Thoracic aorta (tissue), 2 donors: Measurements from ENCODE around the gene AP3M1. TPM values are rescaled to one million over a fixed set of nuclear protein-coding genes. Genes with fewer than 3 reads are reported as not detected.

ENCODE experiments used
- ATAC-seq: fragments of 150-250 bp; one replicate; pipeline ENCODE4 v1.8.0; 2017; ENCODE audit warnings: low read depth; ENCODE audit not compliant: insufficient number of reproducible peaks, low FRiP score
- DNase-seq: peaks from one replicate; pipeline ENCODE4 v3.0.0-alpha.2; 2020; ENCODE audit warnings: low spot score
- H3K27ac ChIP-seq, 2 donors: fragments of 200-600 bp; sonication (generic); 1 replicate in 1 of 2; 2 replicates in 1 of 2; pipeline ENCODE4 v1.5.1; 2016; ENCODE audit warnings: mild to moderate bottlenecking in 2 of 2, moderate library complexity in 2 of 2
- H3K27me3 ChIP-seq: fragments of 200-600 bp; sonication (generic); replicated peaks from 2 replicates; pipeline ENCODE4 v1.6.0; 2016; ENCODE audit warnings: mild to moderate bottlenecking; ENCODE audit not compliant: insufficient read depth
- H3K36me3 ChIP-seq: fragments of 200-600 bp; sonication (generic); one replicate; pipeline ENCODE4 v1.5.1; 2016
- H3K4me1 ChIP-seq, 2 donors: fragments of 200-600 bp; sonication (generic); 1 replicate in 1 of 2; 2 replicates in 1 of 2; pipeline versions ENCODE4 v1.5.1 to v1.6.0; 2016; ENCODE audit warnings: low read depth in 2 of 2, mild to moderate bottlenecking in 1 of 2; ENCODE audit not compliant: control insufficient read depth in 1 of 2
- H3K4me3 ChIP-seq: fragments of 200-600 bp; sonication (generic); 2 replicates; pipeline ENCODE4 v1.5.1; 2016; ENCODE audit warnings: mild to moderate bottlenecking
- H3K9me3 ChIP-seq: fragments of 200-600 bp; sonication (generic); 2 replicates; pipeline ENCODE4 v1.5.1; 2016
- total RNA-seq, 2 donors: library from RNA; depleted of rRNA; stranded (reverse); fragments of >200 nt; gene quantifications; one replicate each; pipeline versions ENCODE4 v1.1.0 to v1.2.3, GENCODE V29; 2016
- TF ChIP-seq, protein P1 (sequence below): fragments of 200-600 bp; sonication (generic); IDR thresholded peaks from one replicate; pipeline ENCODE4 v1.5.1; 2019; ENCODE audit warnings: antibody characterized with exemption

Gene AP3M1
- total RNA-seq, 2 donors from 2014 or later: 22.7 to 29.3 TPM

DNA sequence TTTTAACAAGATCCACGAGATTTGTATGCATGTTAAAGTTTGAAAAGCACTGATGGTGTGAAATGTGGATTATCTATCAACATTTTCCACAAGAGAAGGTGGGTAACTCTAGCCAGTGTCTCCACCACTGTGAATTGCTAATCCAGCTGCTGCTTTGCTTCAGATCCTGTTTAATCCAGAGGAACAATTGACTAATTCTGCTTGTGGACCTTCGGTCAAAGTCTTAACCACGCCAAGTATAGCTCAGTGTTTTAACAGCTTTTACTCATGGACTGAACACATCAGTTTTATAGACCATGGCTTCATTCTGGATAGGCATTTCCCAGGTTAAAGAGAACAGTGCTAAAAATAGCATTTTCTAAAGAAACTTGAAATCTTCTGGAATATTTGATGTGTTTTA lies 23.9 kb upstream of the AP3M1 start:
- Histone ChIP-seq H3K4me1 (peaks cover 0 to 13% of the 10 kb centered on the region in 2 donors), H3K36me3 (no peaks in the 10 kb centered on the region), H3K9me3 (no peaks in the 10 kb centered on the region), H3K27ac (no peak overlapping the region), H3K4me3 (no peak overlapping the region), H3K27me3 (no peaks in the 10 kb centered on the region)
- no peak for ATAC-seq
- no peak for DNase-seq
- TF ChIP-seq, protein P1, sequence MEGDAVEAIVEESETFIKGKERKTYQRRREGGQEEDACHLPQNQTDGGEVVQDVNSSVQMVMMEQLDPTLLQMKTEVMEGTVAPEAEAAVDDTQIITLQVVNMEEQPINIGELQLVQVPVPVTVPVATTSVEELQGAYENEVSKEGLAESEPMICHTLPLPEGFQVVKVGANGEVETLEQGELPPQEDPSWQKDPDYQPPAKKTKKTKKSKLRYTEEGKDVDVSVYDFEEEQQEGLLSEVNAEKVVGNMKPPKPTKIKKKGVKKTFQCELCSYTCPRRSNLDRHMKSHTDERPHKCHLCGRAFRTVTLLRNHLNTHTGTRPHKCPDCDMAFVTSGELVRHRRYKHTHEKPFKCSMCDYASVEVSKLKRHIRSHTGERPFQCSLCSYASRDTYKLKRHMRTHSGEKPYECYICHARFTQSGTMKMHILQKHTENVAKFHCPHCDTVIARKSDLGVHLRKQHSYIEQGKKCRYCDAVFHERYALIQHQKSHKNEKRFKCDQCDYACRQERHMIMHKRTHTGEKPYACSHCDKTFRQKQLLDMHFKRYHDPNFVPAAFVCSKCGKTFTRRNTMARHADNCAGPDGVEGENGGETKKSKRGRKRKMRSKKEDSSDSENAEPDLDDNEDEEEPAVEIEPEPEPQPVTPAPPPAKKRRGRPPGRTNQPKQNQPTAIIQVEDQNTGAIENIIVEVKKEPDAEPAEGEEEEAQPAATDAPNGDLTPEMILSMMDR: no peak

DNA sequence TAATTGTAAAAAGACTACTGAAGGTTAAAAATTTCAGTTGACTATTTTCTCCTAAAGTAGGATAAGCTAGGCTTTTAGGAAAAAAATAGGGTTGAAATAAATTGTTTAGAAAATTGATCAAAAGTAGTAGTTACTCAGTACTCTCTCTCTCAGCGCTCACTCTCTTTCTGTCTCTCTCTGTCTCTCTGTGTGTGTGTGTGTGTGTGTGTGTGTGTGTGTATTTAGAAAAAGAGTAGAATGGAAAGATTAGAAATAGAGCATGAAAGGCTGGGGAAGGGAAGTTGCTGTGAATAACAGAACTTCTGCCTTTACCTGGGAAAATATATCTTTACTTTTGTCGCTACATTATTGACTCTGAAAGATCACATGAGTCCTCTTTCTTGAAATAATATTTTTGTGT lies 21.0 kb upstream of the AP3M1 start:
- ATAC-seq (no peak), DNase-seq (no peak)
- Histone ChIP-seq H3K27ac (no peak overlapping the region), H3K4me1 (peaks cover 0 to 7% of the 10 kb centered on the region in 2 donors), H3K9me3 (no peaks in the 10 kb centered on the region), H3K36me3 (no peaks in the 10 kb centered on the region), H3K4me3 (no peak overlapping the region), H3K27me3 (no peaks in the 10 kb centered on the region)
- TF ChIP-seq, protein P1: no peak

GRCh38 chr10:74167443-74167842 lies 16.8 kb upstream of the AP3M1 start:
- Histone ChIP-seq H3K4me1 (peaks cover 0 to 12% of the 10 kb centered on the region in 2 donors), H3K4me3 (no peak overlapping the region), H3K9me3 (no peaks in the 10 kb centered on the region), H3K27ac (no peak overlapping the region), H3K27me3 (no peaks in the 10 kb centered on the region), H3K36me3 (no peaks in the 10 kb centered on the region)
- DNase-seq: no peak
- no peak for ATAC-seq
- TF ChIP-seq, protein P1: no peak

DNA sequence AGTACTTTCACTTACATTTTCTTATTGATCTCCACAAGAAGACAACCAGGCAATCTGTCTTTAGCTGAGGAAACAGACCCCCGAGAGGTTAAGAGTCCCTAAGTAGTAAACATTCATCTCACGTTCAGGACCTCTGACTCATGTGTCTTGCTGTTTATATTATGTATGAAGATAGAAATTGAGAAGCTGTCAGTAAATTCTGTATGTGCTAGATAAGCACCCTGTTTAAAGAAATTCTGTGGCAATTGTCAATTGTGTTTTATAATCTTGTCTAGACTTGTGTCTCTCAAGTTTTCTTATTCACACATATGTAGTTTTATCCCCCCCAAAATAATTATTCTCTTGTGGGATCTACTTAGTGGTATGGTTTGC lies 14.9 kb upstream of the AP3M1 start:
- DNase-seq: no peak
- no peaks in the 10 kb centered on the region for H3K9me3 ChIP-seq
- H3K4me1 ChIP-seq: peaks cover 0 to 12% of the 10 kb centered on the region in 2 donors
- TF ChIP-seq, protein P1: no peak
- H3K36me3 ChIP-seq: no peaks in the 10 kb centered on the region
- no peaks in the 10 kb centered on the region for H3K27me3 ChIP-seq
- no peak overlapping the region for H3K4me3 ChIP-seq
- H3K27ac ChIP-seq: no peak overlapping the region
- ATAC-seq: no peak

- Histone ChIP-seq H3K36me3 (no peaks in the 10 kb centered on the region), H3K4me3 (no peak overlapping the region), H3K9me3 (no peaks in the 10 kb centered on the region), H3K27ac (no peak overlapping the region), H3K27me3 (no peaks in the 10 kb centered on the region), H3K4me1 (peaks cover 0 to 12% of the 10 kb centered on the region in 2 donors)
- ATAC-seq: no peak
- TF ChIP-seq, protein P1: no peak
- no peak for DNase-seq
Measured at GRCh38 chr10:74164716-74165529, 14.3 kb upstream of the AP3M1 start.
